HG02571 (cell line): ENCODE measurements around the gene ARMC12.
"Not testable (repeated sequence)": the region's sequence is repeated elsewhere in the genome, so short reads cannot be mapped to it uniquely, and the experiment has no call there.

Experiments
- ATAC-seq: cut with Tn5 transposase; IDR thresholded peaks from one replicate; pipeline ENCODE4 v1.9.1; 2021; ENCODE audit warnings: mild to moderate bottlenecking, moderate library complexity; ENCODE audit not compliant: unreplicated experiment

The ARMC12 gene, protein sequence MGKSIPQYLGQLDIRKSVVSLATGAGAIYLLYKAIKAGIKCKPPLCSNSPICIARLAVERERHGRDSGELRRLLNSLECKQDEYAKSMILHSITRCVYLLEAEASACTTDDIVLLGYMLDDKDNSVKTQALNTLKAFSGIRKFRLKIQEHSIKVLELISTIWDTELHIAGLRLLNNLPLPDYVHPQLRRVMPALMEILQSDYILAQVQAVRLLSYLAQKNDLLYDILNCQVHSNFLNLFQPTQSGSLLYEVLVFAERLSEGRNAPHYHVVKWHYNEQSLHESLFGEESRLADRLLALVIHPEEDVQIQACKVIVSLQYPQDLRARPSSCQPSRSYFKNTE

DNA sequence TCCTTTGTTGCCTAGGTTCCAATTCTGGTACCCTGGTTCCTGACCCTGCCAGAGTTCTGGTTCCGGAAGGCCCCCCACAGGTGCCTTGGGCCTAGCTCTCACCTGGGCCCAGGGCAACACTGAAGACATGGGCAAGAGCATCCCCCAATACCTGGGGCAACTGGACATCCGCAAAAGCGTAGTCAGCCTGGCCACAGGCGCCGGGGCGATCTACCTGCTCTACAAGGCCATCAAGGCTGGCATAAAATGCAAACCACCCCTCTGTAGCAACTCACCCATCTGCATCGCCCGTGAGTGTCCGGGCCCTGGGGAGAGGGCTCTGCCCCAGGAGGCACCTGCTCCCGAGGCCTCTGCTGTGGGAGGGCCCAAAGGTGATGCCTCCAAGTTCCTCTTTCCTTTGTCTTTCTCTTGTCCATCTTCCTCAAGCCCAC, at the start of gene ARMC12:
Gene ARMC12 (plus strand): TSS at position 51 of the 431 bp plus-strand sequence. CDS start 77 bp downstream, at position 128.
- no peak for ATAC-seq

DNA sequence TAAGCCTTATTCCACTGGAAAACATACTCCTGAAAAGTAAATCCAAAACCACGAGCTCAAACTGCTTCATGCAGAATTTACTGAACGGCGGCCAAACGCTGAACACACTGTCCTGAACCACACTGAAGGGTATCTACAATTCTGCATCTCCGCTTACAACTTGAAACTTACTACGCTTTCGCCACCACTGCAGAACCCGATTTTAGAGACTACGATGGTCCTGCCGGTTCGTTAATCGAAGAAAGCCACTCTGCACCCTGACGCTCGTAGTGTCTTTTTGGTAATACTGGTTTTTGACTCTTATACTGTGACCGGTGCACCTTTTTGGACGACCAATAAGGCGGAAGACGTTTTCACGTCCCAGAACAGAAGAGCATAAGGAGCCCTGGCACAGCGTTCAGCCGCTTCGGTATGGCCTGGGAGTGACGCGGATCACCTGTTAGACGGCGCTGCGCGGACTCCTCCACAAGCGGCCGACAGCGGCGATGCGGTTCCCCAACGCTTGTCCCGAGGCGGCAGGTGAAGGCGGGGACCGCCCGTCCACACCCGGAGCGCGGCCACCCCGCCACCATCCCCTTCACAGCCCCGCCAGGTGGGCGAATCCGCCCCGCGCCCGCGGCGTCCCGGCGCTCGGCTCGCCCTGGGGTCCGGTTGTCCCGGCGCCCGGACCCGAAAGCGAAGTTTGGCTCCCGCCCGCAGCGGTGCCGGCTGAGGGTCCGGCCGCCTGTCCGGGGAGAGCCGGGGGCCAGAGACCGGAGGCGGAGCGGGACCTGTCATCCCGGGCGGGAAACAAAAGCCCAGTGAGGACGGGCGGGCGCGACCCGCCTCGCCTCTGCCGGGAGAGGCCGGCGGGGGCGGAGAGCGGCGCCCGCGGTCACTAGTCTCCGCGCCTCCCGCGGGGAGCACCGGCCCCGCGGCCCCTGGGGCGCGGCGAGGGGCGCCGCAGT, 48.9 kb upstream of the ARMC12 start:
- ATAC-seq = peak; percentile 28

DNA sequence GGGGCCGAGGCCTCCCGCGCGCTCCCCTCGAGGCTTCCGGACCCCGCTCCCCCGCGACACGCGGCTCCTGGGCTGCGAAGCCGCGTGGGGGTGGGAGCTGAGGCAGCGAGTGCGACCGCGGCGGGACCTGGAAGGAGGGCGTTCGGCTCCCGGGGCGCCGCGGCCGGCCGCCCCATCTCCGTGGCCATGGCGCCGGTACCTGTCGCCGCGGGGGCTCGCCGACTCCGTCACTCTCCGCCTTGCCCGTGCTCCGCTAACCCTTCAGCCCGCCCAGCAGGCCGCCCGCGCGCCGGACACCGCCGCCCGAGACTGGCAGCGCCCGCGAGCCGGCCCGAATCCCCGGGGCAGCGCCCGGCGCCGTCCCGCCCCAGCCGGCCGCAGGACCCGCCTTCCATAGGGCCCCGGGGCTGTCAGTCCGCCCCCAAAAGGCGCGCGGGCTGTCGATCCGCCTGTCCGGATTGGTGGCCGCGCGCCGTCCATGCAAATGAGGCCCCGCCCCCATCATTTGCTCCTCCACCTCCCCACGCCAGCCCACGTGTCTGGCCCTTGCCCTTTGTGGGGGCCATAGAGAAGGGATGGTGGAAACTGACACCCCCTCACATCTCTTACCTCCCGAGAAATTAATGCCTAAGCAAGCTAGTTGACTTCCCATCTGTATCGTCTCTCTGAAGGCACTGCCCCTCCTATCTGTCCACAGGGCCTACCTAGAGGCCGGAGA, 48.1 kb upstream of the ARMC12 start, which contains the start of gene FKBP5:
Gene FKBP5 (minus strand): TSS at position 311 of the 718 bp plus-strand sequence. CDS start 46,091 bp downstream, outside the sequence.
- peak; percentile 84 for ATAC-seq

DNA sequence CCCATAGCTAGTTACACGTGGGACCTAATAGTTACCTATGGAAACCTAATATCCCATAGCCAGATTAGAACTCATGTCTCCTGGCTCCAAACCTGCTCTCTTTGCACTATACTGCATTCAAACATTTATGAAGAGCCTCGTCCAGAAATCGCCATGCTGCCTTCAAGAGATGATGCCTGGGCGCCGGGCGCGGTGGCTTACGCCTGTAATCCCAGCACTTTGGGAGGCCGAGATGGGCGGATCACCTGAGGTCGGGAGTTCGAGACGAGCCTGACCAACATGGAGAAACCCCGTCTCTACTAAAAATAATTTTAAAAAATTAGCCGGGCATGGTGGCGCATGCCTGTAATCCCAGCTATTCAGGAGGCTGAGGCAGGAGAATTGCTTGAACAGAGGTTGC, 46.8 kb upstream of the ARMC12 start:
- not testable (repeated sequence) for ATAC-seq

DNA sequence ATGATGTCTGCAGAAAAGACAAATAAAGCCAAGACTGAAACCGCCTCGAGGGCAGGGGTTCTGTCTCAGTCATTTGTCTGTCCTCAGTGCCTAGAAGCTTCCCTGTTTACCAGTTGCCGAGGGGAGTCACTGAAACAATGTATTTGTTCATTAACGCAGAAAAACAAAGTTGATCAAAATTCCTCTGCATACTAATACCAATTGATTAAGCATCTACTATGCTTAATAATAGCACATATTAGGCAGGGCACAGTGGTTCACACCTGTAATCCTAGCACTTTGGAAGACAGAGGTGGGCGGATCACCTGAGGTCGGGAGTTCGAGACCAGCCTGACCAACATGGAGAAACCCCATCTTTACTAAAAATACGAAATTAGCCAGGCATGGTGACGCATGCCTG, 46.3 kb upstream of the ARMC12 start:
- no peak for ATAC-seq

DNA sequence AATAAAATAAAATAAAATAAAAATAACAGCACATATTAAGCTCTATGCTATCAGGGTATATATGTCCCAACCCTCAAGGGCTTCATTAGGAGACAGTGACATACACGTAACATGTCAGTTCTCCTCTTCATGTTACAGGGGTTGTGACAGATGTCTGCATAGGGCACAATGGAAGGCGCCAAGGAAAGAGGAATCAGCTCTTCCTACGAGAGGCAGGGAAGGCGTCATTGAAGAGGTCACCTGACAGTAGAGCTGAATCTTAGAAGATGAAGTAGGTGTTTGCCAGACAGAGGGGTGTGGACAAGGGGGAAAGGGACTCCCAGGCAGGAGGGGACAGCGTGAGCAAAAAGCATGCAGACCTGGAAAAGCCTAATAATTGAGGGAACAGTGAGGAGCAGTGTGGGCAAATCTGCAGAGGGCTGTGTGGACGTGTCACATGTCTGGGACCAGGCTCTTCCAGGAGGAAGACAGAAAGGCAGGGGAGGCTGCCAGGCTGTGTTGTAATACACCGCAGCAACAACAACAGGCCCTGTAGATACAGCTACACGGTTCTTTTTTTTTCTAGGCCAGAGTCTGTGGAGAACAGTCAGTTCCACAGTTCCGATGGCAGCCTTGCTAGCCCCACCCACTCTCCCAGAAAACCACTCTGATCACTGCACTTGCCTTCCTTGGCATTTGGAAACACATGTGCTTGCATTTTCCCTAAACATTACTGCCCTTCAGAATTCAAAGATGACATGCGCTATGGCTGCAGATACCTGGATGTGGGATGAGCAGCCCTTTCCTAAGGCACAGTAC, 45.6 kb upstream of the ARMC12 start:
- ATAC-seq = no peak

DNA sequence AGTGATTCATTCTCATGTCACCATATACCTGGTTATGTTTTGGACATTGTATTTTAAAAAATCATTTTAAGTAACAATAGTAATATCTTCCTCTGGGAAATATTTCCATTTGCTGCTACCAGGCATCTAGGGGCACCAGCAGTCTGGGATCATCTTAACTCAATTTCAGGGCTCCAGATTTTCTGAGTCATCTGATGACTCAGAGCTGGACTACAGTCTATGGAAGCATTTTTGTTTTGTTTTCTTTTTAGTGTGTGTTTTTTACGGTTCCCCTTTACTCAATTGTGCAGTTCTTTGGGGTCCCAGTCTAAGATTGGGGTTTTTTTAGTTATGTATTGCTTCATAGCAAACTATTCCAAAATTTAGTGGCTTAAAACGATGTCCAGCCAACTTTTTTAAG, 42.4 kb upstream of the ARMC12 start:
- ATAC-seq = no peak

DNA sequence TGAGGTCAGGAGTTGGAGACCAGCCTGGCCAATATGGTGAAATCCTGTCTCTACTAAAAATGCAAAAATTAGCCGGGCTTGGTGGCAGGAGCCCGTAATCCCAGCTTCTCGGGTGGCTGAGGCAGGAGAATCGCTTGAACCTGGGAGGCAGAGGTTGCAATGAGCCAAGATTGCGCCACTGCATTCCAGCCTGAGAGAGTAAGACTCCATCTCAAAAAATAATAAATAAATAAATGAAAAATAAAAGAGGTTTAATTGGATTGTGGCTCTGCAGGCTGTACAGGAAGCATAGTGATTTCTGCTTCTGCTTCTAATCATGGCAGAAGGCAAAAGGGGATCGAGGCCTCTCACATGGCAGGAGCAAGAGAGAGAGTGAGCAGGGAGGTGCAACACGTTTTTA, 38.4 kb upstream of the ARMC12 start:
- ATAC-seq = not testable (repeated sequence)

DNA sequence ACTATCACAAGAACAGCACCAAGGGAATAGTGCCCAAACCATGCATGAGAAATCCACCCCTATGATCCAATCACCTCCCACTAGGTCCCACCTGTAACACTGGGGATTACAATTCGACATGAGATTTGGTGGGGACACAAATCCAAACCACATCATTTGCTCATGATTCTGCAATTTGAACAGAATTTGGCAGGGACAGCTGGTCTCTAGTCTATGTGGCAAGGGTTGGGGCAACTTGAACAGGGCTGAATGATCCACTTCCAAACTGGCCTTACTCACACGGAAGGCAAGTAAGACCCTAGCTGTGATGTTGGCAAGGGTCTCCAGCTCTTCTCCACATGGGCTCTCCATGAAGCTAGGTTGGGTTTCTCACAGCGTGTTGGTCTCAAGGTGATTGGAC, 38.0 kb upstream of the ARMC12 start:
- no peak for ATAC-seq

DNA sequence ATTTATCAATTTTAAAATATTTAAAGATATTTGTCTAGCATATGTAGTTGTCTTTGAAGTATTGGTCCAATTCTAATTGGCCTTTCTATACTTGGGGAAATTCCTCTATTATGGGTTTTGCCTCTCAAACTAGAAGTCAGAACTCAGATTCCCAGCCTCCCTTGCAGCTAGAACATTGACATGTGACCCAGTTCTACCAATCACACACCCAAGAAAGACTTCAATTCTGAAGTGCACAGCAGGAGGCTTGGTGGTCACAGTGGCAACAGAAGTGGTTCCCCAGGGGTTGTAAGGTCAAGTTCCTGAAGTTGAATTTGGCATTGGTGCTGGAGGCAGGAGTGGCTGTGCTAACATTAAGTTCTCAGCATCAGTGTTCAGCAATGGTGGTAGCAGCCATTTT, 33.3 kb upstream of the ARMC12 start:
- no peak for ATAC-seq

DNA sequence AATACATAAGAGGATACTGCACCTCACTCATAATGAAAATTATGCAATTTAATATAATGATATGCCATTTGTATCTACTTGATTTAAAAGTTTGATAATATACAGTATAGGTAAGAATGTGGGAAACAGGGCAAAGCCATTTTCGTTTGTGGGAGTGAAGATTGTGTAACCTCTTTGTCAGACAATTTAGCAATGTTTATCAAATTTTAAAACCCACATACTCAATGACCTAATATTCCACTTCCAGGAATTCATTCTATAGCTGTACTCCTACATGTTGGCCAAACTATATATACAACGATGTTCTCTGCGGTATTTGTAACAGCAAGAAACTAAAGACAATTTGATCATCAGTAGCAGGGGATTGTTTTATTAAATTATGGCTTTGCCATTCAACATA, 30.4 kb upstream of the ARMC12 start:
- ATAC-seq = no peak

DNA sequence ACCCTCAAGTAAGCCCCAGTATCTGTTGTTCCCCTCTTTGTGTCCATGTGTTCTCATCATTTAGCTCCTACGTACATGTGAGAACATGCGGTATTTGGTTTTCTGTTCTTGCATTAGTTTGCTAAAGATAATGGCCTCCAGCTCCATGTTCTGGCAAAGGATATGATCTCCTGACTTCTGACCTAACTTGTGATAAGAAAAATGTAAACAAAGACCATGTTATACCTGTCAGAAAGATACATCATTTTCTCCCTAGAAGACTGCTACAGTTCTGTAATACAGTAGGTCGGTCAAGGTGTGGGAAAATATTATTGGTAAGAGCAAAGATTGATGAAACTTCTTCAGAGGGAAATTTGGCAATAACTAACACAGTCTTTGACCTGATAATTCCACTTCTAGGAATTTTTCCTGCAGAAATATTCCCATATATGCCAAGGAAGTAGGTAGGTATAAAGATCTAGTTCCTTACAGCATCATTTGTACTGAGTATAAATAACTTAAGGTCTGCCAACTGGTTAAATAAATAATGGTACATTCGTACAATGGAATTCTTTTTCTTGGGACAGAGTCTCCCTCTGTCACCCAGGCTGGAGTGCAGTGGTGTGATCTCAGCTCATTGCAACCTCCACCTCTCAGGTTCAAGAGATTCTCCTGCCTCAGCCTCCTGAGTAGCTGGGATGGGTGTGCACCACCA, 29.0 kb upstream of the ARMC12 start:
- no peak for ATAC-seq

DNA sequence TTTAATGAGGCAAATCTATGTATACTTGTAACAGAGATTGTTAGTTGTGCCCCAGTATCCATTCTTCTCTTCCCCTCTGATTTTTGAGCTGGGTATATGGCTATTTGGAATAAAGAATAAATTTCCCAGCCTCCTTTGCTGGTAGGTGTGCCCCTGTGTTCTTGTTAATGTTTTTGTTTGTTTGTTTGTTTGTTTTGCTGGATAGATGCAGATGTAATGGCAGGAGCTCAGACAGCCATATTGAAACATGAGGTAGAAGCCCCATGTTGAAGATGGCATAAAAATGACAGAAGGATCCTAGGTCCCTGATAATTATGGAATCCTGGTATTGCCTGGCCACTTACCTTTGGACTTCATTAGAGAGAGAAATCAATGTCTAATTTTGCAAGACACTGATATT, 28.2 kb upstream of the ARMC12 start:
- ATAC-seq = no peak

DNA sequence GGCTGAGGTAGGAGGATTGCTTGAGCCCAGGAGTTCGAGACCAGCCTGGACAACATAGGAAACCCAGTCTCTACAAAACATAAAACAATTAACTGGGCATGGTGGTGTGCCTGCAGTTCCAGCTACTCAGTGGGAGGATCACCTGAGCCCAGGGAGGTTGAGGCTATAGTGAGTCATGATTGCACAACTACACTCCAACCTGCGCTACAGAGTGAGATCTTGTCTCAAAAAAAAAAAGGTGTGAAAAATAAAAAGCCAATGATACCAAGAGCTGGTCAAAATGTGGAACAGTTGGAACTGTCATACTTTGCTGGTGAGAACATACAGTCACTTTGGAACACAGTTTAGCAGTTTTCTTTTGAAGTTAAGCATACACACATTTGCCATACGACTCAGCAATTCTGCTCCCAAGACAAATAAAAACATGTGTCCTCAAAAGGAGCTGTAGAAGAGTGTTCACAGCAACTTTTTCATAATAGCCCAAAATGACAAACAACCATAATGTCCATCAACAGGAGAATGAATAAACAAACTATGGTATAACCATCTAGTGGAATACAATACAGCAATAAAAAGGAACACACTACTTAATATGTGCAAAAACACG, 26.5 kb upstream of the ARMC12 start:
- ATAC-seq = no peak

DNA sequence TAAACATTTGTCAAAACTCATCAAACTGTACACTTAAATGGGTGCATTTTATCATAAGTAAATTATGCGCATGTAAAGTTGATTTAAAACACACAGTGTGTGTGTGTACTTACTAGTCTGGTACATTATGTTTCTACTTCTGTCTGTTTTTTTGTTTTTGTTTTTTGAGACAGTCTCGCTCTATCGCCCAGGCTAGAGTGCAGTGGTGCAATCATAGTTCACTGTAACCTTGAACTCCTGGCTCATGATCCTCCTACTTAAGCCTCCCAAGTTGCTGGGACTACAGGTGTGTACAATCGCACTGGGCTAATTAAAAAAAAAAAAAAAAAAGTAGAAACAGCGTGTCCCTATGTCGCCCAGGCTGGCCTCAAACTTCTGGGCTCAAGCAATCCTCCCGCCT, 25.1 kb upstream of the ARMC12 start:
- no peak for ATAC-seq

DNA sequence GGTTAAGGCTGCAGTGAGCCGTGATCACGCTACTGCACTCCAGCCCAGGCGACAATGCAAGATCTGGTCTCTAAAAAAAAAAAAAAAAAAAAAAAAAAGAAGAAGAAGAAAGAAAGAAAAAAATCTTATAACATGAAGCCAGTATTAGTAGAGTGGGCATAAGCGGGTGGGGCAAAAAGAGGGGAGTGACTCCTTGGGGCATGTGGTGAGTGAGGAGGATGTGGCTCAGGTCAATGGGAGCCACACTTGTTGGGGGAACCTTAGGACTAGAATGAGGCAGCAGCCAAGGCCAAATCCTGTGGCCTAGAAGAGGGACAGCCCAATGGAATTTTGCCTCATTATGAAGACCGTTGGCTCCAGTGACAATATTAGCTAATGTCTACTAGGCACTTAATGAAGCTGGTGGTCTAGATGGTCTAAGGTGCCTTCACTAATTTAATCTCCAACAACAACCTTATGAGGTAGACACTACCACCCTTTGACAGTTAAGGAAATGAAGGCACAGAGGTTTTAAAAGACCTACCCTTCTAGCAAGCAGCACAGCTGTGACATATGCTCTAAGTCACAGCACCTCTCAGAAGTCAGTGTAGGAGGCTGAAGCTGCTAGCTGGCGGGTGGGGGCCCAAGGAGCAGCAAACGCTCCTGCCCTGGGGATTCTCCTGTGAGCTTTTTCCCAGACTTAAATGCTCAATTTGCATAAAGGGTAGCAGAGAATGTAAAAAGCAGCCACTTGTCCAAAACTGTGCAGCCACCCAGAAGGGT, 23.6 kb upstream of the ARMC12 start:
- no peak for ATAC-seq

DNA sequence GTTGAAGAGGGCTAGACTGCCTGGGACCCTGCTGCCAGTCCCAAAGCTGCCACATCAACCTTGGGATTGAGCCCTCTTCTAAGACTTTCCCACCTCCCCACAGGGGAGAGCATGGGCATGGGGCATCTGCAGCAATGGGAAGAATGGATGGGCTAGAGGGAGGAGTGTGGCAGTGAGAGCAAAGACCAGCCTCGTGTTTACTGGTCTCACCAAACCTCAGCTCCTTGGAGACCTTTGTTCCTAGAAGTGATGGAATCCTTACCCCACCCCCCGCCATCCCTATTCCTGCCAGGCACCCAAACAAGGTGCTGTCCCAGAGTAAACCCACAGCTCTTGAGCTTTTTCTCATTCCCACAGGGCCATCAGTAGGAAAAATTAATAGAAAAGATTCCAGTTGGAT, 20.0 kb upstream of the ARMC12 start:
- ATAC-seq = no peak
